Natural killer cell treated with Interleukin-12 subunit alpha and Interleukin-12 subunit beta and Interleukin-15 and Interleukin-18, amount 100 ng/mL, for 72 hours (primary cell): ENCODE measurements around the gene TGM1. TPM values are rescaled to one million over a fixed set of nuclear protein-coding genes. Genes with fewer than 3 reads are reported as not detected.
"Not testable (repeated sequence)": the region's sequence is repeated elsewhere in the genome, so short reads cannot be mapped to it uniquely, and the experiment has no call there.

Experiments
- ATAC-seq, 2 donors: fragments of 150-1000 bp; cut with Tn5 transposase in 1 of 2; sonication (Bioruptor Pico), chemical (Tn5 transposase) in 1 of 2; 2 replicates each; pipeline ENCODE4 v1.10.0; 2021
- DNase-seq: peaks from one replicate; pipeline ENCODE4 v3.0.0; 2022; ENCODE audit warnings: low spot score
- H3K27ac Mint-ChIP-seq, 2 donors: 1 replicate in 1 of 2; 2 replicates in 1 of 2; pipeline ENCODE4 v1.8.0; 2022; ENCODE audit warnings: mixed read lengths in 2 of 2, mild to moderate bottlenecking in 1 of 2, moderate library complexity in 1 of 2
- H3K27me3 Mint-ChIP-seq, 2 donors: 1 replicate in 1 of 2; 2 replicates in 1 of 2; pipeline ENCODE4 v1.8.0; 2022; ENCODE audit warnings: mixed read lengths in 2 of 2
- H3K36me3 Mint-ChIP-seq: one replicate; pipeline ENCODE4 v1.8.0; 2022; ENCODE audit warnings: mixed read lengths
- H3K4me1 Mint-ChIP-seq, 2 donors: 1 replicate in 1 of 2; 2 replicates in 1 of 2; pipeline ENCODE4 v1.8.0; 2022; ENCODE audit warnings: low read depth in 2 of 2, mixed read lengths in 2 of 2, mild to moderate bottlenecking in 1 of 2
- H3K4me3 Mint-ChIP-seq: one replicate; pipeline ENCODE4 v1.8.0; 2022; ENCODE audit warnings: mixed read lengths
- H3K9me3 Mint-ChIP-seq: 2 replicates; pipeline ENCODE4 v1.8.0; 2022; ENCODE audit warnings: mixed read lengths
- total RNA-seq, 2 donors: library from RNA; stranded (reverse); gene quantifications; one replicate each; pipeline ENCODE4 v1.2.3, GENCODE V29; 2022

Gene TGM1
- total RNA-seq, 2 donors from 2014 or later, result 2.5 to 8.7 TPM

GRCh38 chr14:24234095-24235005 lies 28.6 kb downstream of the TGM1 start:
- ATAC-seq (no peak), DNase-seq (no peak)
- Mint-ChIP-seq H3K9me3 (no peaks in the 10 kb centered on the region), H3K4me1 (peaks cover 47 to 64% of the 10 kb centered on the region in 2 donors), H3K4me3 (peak overlapping the region; percentile 91), H3K27ac (peak overlapping the region; percentile 68 to 95), H3K27me3 (no peaks in the 10 kb centered on the region), H3K36me3 (peaks cover 36% of the 10 kb centered on the region)

GRCh38 chr14:24233538-24233866 lies 29.5 kb downstream of the TGM1 start:
- ATAC-seq (no peak), DNase-seq (no peak)
- Mint-ChIP-seq H3K27ac (peak overlapping the region; percentile 68 to 95), H3K9me3 (no peaks in the 10 kb centered on the region), H3K27me3 (no peaks in the 10 kb centered on the region), H3K4me3 (peak overlapping the region; percentile 91), H3K36me3 (peaks cover 28% of the 10 kb centered on the region), H3K4me1 (peaks cover 44 to 56% of the 10 kb centered on the region in 2 donors)

GRCh38 chr14:24232645-24233537 lies 30.1 kb downstream of the TGM1 start, which contains the start of gene GMPR2:
GMPR2 (plus strand) TSS chr14:24232929; CDS start chr14:24233254, 325 bp downstream.
- peak; percentile 69 to 77 for ATAC-seq
- Mint-ChIP-seq H3K27me3 (no peaks in the 10 kb centered on the region), H3K4me3 (peak within 1 kb of the TSS; percentile 91), H3K9me3 (no peaks in the 10 kb centered on the region), H3K27ac (peak within 1 kb of the TSS; percentile 68 to 95), H3K36me3 (peaks cover 25% of the 10 kb centered on the region), H3K4me1 (peaks cover 39 to 53% of the 10 kb centered on the region in 2 donors)
- no peak for DNase-seq

GRCh38 chr14:24232121-24232644 lies 30.8 kb downstream of the TGM1 start, which contains the start of gene NEDD8:
NEDD8 (minus strand) TSS chr14:24232367; CDS start chr14:24232267, 100 bp downstream.
- ATAC-seq (peak; percentile 92 to 96), DNase-seq (peak; percentile 94)
- H3K4me1 Mint-ChIP-seq, result peaks cover 37 to 50% of the 10 kb centered on the region in 2 donors
- peak within 1 kb of the TSS; percentile 68 to 95 for H3K27ac Mint-ChIP-seq
- peaks cover 23% of the 10 kb centered on the region for H3K36me3 Mint-ChIP-seq
- peak within 1 kb of the TSS; percentile 91 for H3K4me3 Mint-ChIP-seq
- H3K9me3 Mint-ChIP-seq, result no peaks in the 10 kb centered on the region
- no peaks in the 10 kb centered on the region for H3K27me3 Mint-ChIP-seq

- Mint-ChIP-seq H3K9me3 (no peaks in the 10 kb centered on the region), H3K4me1 (peaks cover 34 to 49% of the 10 kb centered on the region in 2 donors), H3K36me3 (peaks cover 20% of the 10 kb centered on the region), H3K4me3 (peak overlapping the region; percentile 91), H3K27me3 (no peaks in the 10 kb centered on the region), H3K27ac (peak overlapping the region; percentile 68 to 95)
- no peak for DNase-seq
- ATAC-seq, result peak in 1 of 2 donors; percentile 37
Measured at GRCh38 chr14:24231263-24232120, 31.5 kb downstream of the TGM1 start.

- H3K9me3 Mint-ChIP-seq, result no peaks in the 10 kb centered on the region
- H3K4me1 Mint-ChIP-seq, result peaks cover 18 to 29% of the 10 kb centered on the region in 2 donors
- DNase-seq (no peak), ATAC-seq (no peak)
- peaks cover 12% of the 10 kb centered on the region for H3K36me3 Mint-ChIP-seq
- H3K27ac Mint-ChIP-seq, result no peak overlapping the region
- H3K4me3 Mint-ChIP-seq, result no peak overlapping the region
- no peaks in the 10 kb centered on the region for H3K27me3 Mint-ChIP-seq
Measured at GRCh38 chr14:24228902-24229301, 34.1 kb downstream of the TGM1 start.

GRCh38 chr14:24226473-24226872 lies 36.5 kb downstream of the TGM1 start:
- Mint-ChIP-seq H3K9me3 (no peaks in the 10 kb centered on the region), H3K4me3 (no peak overlapping the region), H3K27me3 (no peaks in the 10 kb centered on the region), H3K36me3 (peaks cover 12% of the 10 kb centered on the region), H3K27ac (no peak overlapping the region), H3K4me1 (peaks cover 10 to 16% of the 10 kb centered on the region in 2 donors)
- no peak for DNase-seq
- ATAC-seq, result no peak

- H3K4me1 Mint-ChIP-seq, result peaks cover 9 to 10% of the 10 kb centered on the region in 2 donors
- no peak for ATAC-seq
- no peak overlapping the region for H3K4me3 Mint-ChIP-seq
- H3K27me3 Mint-ChIP-seq, result no peaks in the 10 kb centered on the region
- H3K9me3 Mint-ChIP-seq, result no peaks in the 10 kb centered on the region
- DNase-seq, result no peak
- peaks cover 12% of the 10 kb centered on the region for H3K36me3 Mint-ChIP-seq
- no peak overlapping the region for H3K27ac Mint-ChIP-seq
Measured at GRCh38 chr14:24224618-24225071, 38.3 kb downstream of the TGM1 start.

- not testable (repeated sequence) for H3K27ac Mint-ChIP-seq, ATAC-seq, H3K4me3 Mint-ChIP-seq, H3K9me3 Mint-ChIP-seq, DNase-seq, H3K27me3 Mint-ChIP-seq, H3K4me1 Mint-ChIP-seq
- H3K36me3 Mint-ChIP-seq, result peaks cover 12% of the 10 kb centered on the region
Measured at GRCh38 chr14:24222987-24223386, 40.0 kb downstream of the TGM1 start.

GRCh38 chr14:24219521-24219920 lies 43.5 kb downstream of the TGM1 start:
- DNase-seq (no peak), ATAC-seq (no peak)
- H3K4me1 Mint-ChIP-seq, result peaks cover 16 to 20% of the 10 kb centered on the region in 2 donors
- H3K36me3 Mint-ChIP-seq, result peaks cover 2% of the 10 kb centered on the region
- no peak overlapping the region for H3K27ac Mint-ChIP-seq
- no peaks in the 10 kb centered on the region for H3K27me3 Mint-ChIP-seq
- no peak overlapping the region for H3K4me3 Mint-ChIP-seq
- H3K9me3 Mint-ChIP-seq, result no peaks in the 10 kb centered on the region

GRCh38 chr14:24219080-24219479 lies 43.9 kb downstream of the TGM1 start:
- no peak for DNase-seq
- H3K4me1 Mint-ChIP-seq, result peaks cover 18 to 25% of the 10 kb centered on the region in 2 donors
- H3K36me3 Mint-ChIP-seq, result no peaks in the 10 kb centered on the region
- ATAC-seq, result no peak
- H3K27ac Mint-ChIP-seq, result no peak overlapping the region
- no peak overlapping the region for H3K4me3 Mint-ChIP-seq
- H3K9me3 Mint-ChIP-seq, result no peaks in the 10 kb centered on the region
- no peaks in the 10 kb centered on the region for H3K27me3 Mint-ChIP-seq

- not testable (repeated sequence) for H3K4me3 Mint-ChIP-seq, DNase-seq, H3K27me3 Mint-ChIP-seq, ATAC-seq, H3K36me3 Mint-ChIP-seq, H3K9me3 Mint-ChIP-seq
- Mint-ChIP-seq H3K4me1 (peaks cover 27 to 37% of the 10 kb centered on the region in 2 donors), H3K27ac (peak overlapping the region; percentile 97 to 99)
Measured at GRCh38 chr14:24216876-24217275, 46.1 kb downstream of the TGM1 start.

GRCh38 chr14:24216345-24216699 lies 46.7 kb downstream of the TGM1 start:
- DNase-seq, result no peak
- Mint-ChIP-seq H3K27me3 (no peaks in the 10 kb centered on the region), H3K4me1 (peaks cover 31 to 42% of the 10 kb centered on the region in 2 donors), H3K9me3 (no peaks in the 10 kb centered on the region), H3K4me3 (peak overlapping the region; percentile 94), H3K27ac (peak overlapping the region; percentile 97 to 99), H3K36me3 (peaks cover 5% of the 10 kb centered on the region)
- no peak for ATAC-seq
